Adrenal gland (tissue), 12 donors: ENCODE measurements around the gene DYDC2. TPM values are rescaled to one million over a fixed set of nuclear protein-coding genes. Genes with fewer than 3 reads are reported as not detected.

ENCODE experiments used
- DNase-seq, 7 donors: peaks; one replicate each; pipeline ENCODE4 v3.0.0-alpha.2; 2019 to 2020
- H3K27ac ChIP-seq, 5 donors: fragments of 200-600 bp; sonication (generic) in 4 of 5; 1 replicate in 3 of 5; 2 replicates in 2 of 5; pipeline versions ENCODE4 v1.5.1 to v1.8.0; 2016 to 2020; ENCODE audit warnings: mild to moderate bottlenecking in 1 of 5
- H3K27me3 ChIP-seq: fragments of 200-600 bp; 2 replicates; pipeline ENCODE4 v1.8.0; 2021
- H3K36me3 ChIP-seq, 2 donors: fragments of 200-600 bp; replicated peaks in 1 of 2; 1 replicate in 1 of 2; 2 replicates in 1 of 2; pipeline versions ENCODE4 v1.5.1 to v1.8.0; 2018 to 2022
- H3K4me1 ChIP-seq, 2 donors: fragments of 200-600 bp; replicated peaks in 1 of 2; 1 replicate in 1 of 2; 2 replicates in 1 of 2; pipeline versions ENCODE4 v1.5.1 to v1.8.0; 2018 to 2021
- H3K4me3 ChIP-seq, 4 donors: fragments of 200-600 bp; sonication (generic) in 3 of 4; one replicate each; pipeline ENCODE4 v1.5.1; 2016 to 2018
- H3K9me3 ChIP-seq, 3 donors: fragments of 200-600 bp; sonication (generic) in 1 of 3; replicated peaks in 1 of 3; 1 replicate in 2 of 3; 2 replicates in 1 of 3; pipeline versions ENCODE4 v1.5.1 to v1.8.0; 2016 to 2021
- POLR2A ChIP-seq, 2 donors: fragments of 450-650 bp; IDR thresholded peaks; one replicate each; pipeline ENCODE4 v1.6.1; 2017; ENCODE audit warnings: antibody characterized with exemption in 2 of 2, mild to moderate bottlenecking in 2 of 2, moderate library complexity in 1 of 2
- WGBS, 4 donors: extraction: QIAGEN DNeasy Blood & Tissue Kit in 2 of 4; methylation state at CpG; one replicate each; pipeline versions ENCODE4 v1.1.5 to v1.1.7; 2013 to 2017; 5-methylcytosine and 5-hydroxymethylcytosine counted together
- intact Hi-C, 2 donors: fragments of 100-400 bp; cut with DNase I; formaldehyde crosslinking; loops; one replicate each; pipeline versions ENCODE4 v1.14.1 to v1.15.0; 2022 to 2023
- polyA plus RNA-seq, 3 donors: library from polyadenylated mRNA; stranded (reverse); fragments of 200-250 nt in 2 of 3; fragments of 350-450 nt in 1 of 3; fragmentation: Illumina TruSeq in 1 of 3; extraction: RNeasy Lipid Tissue Mini Kit (QIAGEN cat#74804) in 1 of 3; gene quantifications; one replicate each; pipeline ENCODE4 v1.2.3, GENCODE V29; 2013 to 2014
- total RNA-seq, 9 donors: library from RNA; depleted of rRNA in 4 of 9; stranded (reverse); fragments of >200 nt in 4 of 9; fragments of 120-200 nt in 1 of 9; fragmentation: NEBNext Ultra II Directional in 1 of 9; extraction: Animal tissue kit (Norgen Biotek cat#: 25700) in 1 of 9; gene quantifications; one replicate each; pipeline versions ENCODE4 v1.1.0 to v1.2.4, GENCODE V29; 2013 to 2023
- TF ChIP-seq, protein P1 (sequence below), 6 experiments: fragments of 450-650 bp in 4 of 6; fragments of 200-600 bp in 2 of 6; sonication (generic) in 1 of 6; IDR thresholded peaks; 1 replicate in 5 of 6; 2 replicates in 1 of 6; pipeline versions ENCODE4 v1.5.1 to v1.8.0; 2016 to 2021; ENCODE audit warnings: antibody characterized with exemption in 6 of 6, mild to moderate bottlenecking in 2 of 6, moderate library complexity in 1 of 6
- donor health status: healthy with polysubstance abuse.
- donor health status: Bipolar disorder and iron deficiency.
- donor health status: DM: yes; HTN: yes; CAD: no.
- donor health status: DM: no; HTN: no; CAD: no.
- donor health status: DM: no; HTN: no; CAD: no.
- donor health status: DM: yes; HTN: yes; CAD: no.

DYDC2 gene
- total and polyA plus RNA-seq, 12 donors = 0.33 TPM; not detected in 11

DNA sequence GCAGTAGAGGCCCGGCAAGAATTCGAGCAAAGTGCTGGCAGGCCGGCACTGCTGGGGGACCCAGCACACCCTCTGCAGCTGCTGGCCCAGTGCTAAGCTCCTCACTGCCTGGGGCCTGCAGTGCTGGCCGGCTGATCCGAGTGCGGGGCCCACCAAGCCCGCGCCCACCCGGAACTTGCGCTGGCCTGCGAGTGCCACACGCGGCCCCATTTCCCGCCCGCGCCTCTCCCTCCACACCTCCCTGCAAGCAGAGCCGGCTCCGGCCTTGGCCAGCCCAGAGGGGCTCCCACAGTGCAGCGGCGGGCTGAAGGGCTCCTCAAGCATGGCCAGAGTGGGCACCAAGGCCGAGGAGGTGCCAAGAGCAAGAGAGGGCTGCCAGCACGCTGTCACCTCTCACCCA is 3.1 kb downstream of the DYDC2 start:
- 83 to 97% (median 94%) methylated on average over 15 to 22 of the region's 22 CpGs for WGBS, 4 donors
- intact Hi-C loops = no loop called here
- DNase-seq = no peak

DNA sequence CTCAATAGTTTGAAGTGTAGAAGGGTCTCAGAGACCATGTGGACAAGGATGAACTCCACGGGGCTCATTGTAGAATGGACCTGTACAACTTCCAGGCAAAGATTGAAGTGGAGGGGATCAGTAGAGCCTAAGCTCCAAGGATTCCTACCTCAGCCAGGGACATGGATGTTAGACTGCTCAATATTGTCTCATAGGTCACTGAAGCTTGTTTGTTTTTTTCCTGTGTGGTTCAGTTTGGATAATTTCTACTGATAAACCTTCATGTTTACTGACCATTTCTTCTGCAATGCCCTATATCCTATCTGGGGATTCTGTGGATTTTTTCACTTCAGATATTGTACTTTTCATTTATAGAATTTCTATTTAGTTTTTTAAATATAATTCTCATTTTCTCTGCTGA is 8.9 kb downstream of the DYDC2 start:
- Histone ChIP-seq H3K4me1 (no peaks in the 10 kb centered on the region), H3K36me3 (no peaks in the 10 kb centered on the region), H3K27me3 (no peaks in the 10 kb centered on the region), H3K27ac (no peak overlapping the region), H3K4me3 (no peak overlapping the region), H3K9me3 (no peaks in the 10 kb centered on the region)
- intact Hi-C loops = no loop called here
- 0 to 59% (median 26%) methylated on average over 1 of the region's 1 CpG for WGBS, 4 donors
- no peak for DNase-seq
- TF ChIP-seq, protein P1, sequence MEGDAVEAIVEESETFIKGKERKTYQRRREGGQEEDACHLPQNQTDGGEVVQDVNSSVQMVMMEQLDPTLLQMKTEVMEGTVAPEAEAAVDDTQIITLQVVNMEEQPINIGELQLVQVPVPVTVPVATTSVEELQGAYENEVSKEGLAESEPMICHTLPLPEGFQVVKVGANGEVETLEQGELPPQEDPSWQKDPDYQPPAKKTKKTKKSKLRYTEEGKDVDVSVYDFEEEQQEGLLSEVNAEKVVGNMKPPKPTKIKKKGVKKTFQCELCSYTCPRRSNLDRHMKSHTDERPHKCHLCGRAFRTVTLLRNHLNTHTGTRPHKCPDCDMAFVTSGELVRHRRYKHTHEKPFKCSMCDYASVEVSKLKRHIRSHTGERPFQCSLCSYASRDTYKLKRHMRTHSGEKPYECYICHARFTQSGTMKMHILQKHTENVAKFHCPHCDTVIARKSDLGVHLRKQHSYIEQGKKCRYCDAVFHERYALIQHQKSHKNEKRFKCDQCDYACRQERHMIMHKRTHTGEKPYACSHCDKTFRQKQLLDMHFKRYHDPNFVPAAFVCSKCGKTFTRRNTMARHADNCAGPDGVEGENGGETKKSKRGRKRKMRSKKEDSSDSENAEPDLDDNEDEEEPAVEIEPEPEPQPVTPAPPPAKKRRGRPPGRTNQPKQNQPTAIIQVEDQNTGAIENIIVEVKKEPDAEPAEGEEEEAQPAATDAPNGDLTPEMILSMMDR (IDR thresholded peaks at IDR 0.05) = no peak
- TF ChIP-seq POLR2A (IDR thresholded peaks at IDR 0.05) = no peak

More for the DNA sequence above, 3.1 kb downstream of the DYDC2 start:
- H3K27ac ChIP-seq = no peak overlapping the region
- H3K4me1 ChIP-seq = peaks cover 0 to 5% of the 10 kb centered on the region in 2 donors
- no peaks in the 10 kb centered on the region for H3K36me3 ChIP-seq
- TF ChIP-seq, protein P1 (IDR thresholded peaks at IDR 0.05) = no peak
- no peak for TF ChIP-seq POLR2A (IDR thresholded peaks at IDR 0.05)
- H3K27me3 ChIP-seq = peaks cover 10% of the 10 kb centered on the region
- no peaks in the 10 kb centered on the region for H3K9me3 ChIP-seq
- H3K4me3 ChIP-seq = no peak overlapping the region

DNA sequence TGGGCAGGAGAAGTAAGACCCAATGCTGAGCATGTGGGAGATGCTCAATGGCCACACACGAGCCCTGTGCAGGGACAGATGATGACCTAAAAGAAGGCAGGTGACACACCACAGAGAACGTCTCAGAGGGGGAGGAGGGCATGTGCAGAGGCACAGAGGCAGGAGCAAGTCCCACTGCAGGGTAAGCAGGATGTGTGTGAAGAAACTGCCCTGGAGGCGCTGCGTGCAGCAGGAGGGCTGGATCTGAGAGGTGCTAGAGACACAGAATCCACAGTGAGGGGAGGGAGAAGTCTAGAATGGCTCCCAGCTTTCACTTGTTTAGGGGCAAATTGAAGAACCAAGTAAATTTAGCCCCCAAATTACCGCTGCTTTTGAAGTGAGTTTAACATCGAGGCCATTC is 14.9 kb downstream of the DYDC2 start:
- no peak for DNase-seq
- H3K9me3 ChIP-seq = no peaks in the 10 kb centered on the region
- no peaks in the 10 kb centered on the region for H3K4me1 ChIP-seq
- no peaks in the 10 kb centered on the region for H3K36me3 ChIP-seq
- H3K27me3 ChIP-seq = no peaks in the 10 kb centered on the region
- intact Hi-C loops = no loop called here
- TF ChIP-seq POLR2A (IDR thresholded peaks at IDR 0.05) = no peak
- TF ChIP-seq, protein P1 (IDR thresholded peaks at IDR 0.05) = no peak
- H3K4me3 ChIP-seq = no peak overlapping the region
- WGBS, 4 donors = 64 to 82% (median 74%) methylated on average over 6 of the region's 6 CpGs
- H3K27ac ChIP-seq = no peak overlapping the region

DNA sequence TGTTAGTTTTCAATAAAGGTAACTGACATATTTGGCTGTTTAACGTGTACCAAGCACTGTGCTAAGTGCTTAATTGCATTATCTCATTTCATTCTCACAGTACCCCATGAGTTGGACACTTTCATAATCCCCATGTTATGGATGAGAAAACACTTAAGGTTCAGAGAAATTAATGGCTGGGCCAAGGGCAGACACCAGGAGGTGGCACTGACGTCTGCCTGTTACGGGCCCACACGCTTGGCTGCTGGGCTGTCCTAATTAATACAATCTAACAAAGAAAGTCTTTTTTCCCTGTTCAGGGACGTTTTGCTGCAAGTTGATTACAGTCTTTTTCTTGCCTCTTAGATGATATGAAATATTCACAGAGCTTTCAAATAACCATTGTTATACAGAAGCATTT is 16.1 kb downstream of the DYDC2 start:
- 77 to 79% (median 78%) methylated on average over 5 of the region's 5 CpGs for WGBS, 4 donors
- no peaks in the 10 kb centered on the region for H3K27me3 ChIP-seq
- H3K27ac ChIP-seq = no peak overlapping the region
- H3K4me3 ChIP-seq = no peak overlapping the region
- TF ChIP-seq POLR2A (IDR thresholded peaks at IDR 0.05) = no peak
- TF ChIP-seq, protein P1 (IDR thresholded peaks at IDR 0.05) = no peak
- H3K9me3 ChIP-seq = no peaks in the 10 kb centered on the region
- DNase-seq = no peak
- H3K36me3 ChIP-seq = no peaks in the 10 kb centered on the region
- intact Hi-C loops = no loop called here
- H3K4me1 ChIP-seq = no peaks in the 10 kb centered on the region
